GM18499 (cell line): Measurements from ENCODE around the gene PTPRQ.

ENCODE experiments used
- ATAC-seq: cut with Tn5 transposase; IDR thresholded peaks from one replicate; pipeline ENCODE4 v1.9.1; 2021; ENCODE audit warnings: moderate number of reproducible peaks; ENCODE audit not compliant: insufficient read depth, unreplicated experiment

Gene PTPRQ

GRCh38 chr12:80692114-80692513 is 248.1 kb downstream of the PTPRQ start:
- peak; percentile 40 for ATAC-seq

GRCh38 chr12:80697270-80697887 is 253.3 kb downstream of the PTPRQ start:
- ATAC-seq = no peak

GRCh38 chr12:80698256-80698655 is 254.2 kb downstream of the PTPRQ start:
- ATAC-seq = no peak

GRCh38 chr12:80698847-80699542 is 255.0 kb downstream of the PTPRQ start:
- no peak for ATAC-seq

- ATAC-seq = no peak
These were observed 256.3 kb downstream of the PTPRQ start for GRCh38 chr12:80700327-80700726.

GRCh38 chr12:80701388-80701787 is 257.4 kb downstream of the PTPRQ start:
- no peak for ATAC-seq

- ATAC-seq = peak; percentile 68
These were observed 259.1 kb downstream of the PTPRQ start for GRCh38 chr12:80702889-80703805.

GRCh38 chr12:80704420-80704819 is 260.4 kb downstream of the PTPRQ start:
- no peak for ATAC-seq

GRCh38 chr12:80707126-80707829 is 263.2 kb downstream of the PTPRQ start, which contains the start of gene MYF6:
TSS of gene MYF6 (plus strand) at chr12:80707634. CDS start at chr12:80707720, 86 bp downstream.
- ATAC-seq = no peak

- no peak for ATAC-seq
These were observed 263.8 kb downstream of the PTPRQ start for GRCh38 chr12:80707830-80708258.

GRCh38 chr12:80708259-80708974 is 264.4 kb downstream of the PTPRQ start:
- ATAC-seq = no peak

- ATAC-seq = no peak
These were observed 264.9 kb downstream of the PTPRQ start for GRCh38 chr12:80708975-80709328.

GRCh38 chr12:80709811-80710726 is 266.0 kb downstream of the PTPRQ start:
- ATAC-seq = no peak

- ATAC-seq = no peak
These were observed 266.9 kb downstream of the PTPRQ start for GRCh38 chr12:80710727-80711449.

- no peak for ATAC-seq
These were observed 267.8 kb downstream of the PTPRQ start for GRCh38 chr12:80711866-80712265.

GRCh38 chr12:80712866-80713265 is 268.8 kb downstream of the PTPRQ start:
- no peak for ATAC-seq

GRCh38 chr12:80713419-80713818 is 269.4 kb downstream of the PTPRQ start:
- no peak for ATAC-seq

GRCh38 chr12:80714055-80714454 is 270.0 kb downstream of the PTPRQ start:
- no peak for ATAC-seq
